ENCODE measurements around the gene FIGN. TPM values are rescaled to one million over a fixed set of nuclear protein-coding genes. Genes with fewer than 3 reads are reported as not detected.

The FIGN gene
- total RNA-seq, 1 donor from 2014 or later: 41.1 TPM

- DNase-seq (ENCODE audit: low spot score): no peak
- H3K27ac Mint-ChIP-seq: no peak overlapping the region
- no peaks in the 10 kb centered on the region for H3K36me3 ChIP-seq
- no peak overlapping the region for H3K4me3 ChIP-seq
- no peaks in the 10 kb centered on the region for H4K20me1 ChIP-seq (ENCODE audit: low read depth)
- H3K27me3 Mint-ChIP-seq (ENCODE audit: insufficient read depth, low read depth): no peaks in the 10 kb centered on the region
- no peak overlapping the region for H3K9ac ChIP-seq
- H3K4me1 Mint-ChIP-seq: no peaks in the 10 kb centered on the region
- TF ChIP-seq CTCF (IDR thresholded peaks at IDR 0.05) (no peak), EZH2 (IDR thresholded peaks at IDR 0.05) (no peak), EZH2phosphoT487 (IDR thresholded peaks at IDR 0.05) (no peak)
- no peaks in the 10 kb centered on the region for H3F3A ChIP-seq (ENCODE audit: low read depth)
- no peak overlapping the region for H3K4me3 Mint-ChIP-seq
- no peaks in the 10 kb centered on the region for H3K9me3 ChIP-seq (ENCODE audit: low read depth)
- no peaks in the 10 kb centered on the region for H3K36me3 Mint-ChIP-seq
- H3K79me2 ChIP-seq (ENCODE audit: low read depth): no peaks in the 10 kb centered on the region
- H3K9me3 Mint-ChIP-seq: no peaks in the 10 kb centered on the region
- no peak overlapping the region for H3K4me2 ChIP-seq
- H3K27me3 ChIP-seq: no peaks in the 10 kb centered on the region
- H3K27ac ChIP-seq: no peak overlapping the region
- no peaks in the 10 kb centered on the region for H3K4me1 ChIP-seq
- no peak overlapping the region for H2AFZ ChIP-seq (replicated peaks)
These were observed 37.5 kb upstream of the FIGN start for GRCh38 chr2:163773276-163773675.

DNA sequence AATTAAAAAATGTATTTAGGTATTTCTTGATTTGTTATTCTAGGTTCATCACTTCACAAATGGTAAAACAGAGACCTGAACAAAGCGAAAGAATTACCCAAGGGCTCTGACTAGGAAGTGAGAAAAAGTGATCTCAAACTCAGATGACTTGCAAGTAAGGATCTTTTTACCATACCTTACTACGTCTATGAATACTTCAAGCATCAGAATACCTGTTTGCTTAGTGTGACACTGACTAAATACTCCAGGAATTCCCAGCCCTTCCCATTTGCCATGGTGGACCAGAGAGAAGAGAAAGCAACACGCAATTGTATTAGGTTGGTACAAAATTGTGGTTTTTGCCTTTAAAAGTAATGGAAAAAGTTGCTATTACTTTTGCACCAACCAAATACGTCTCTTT, 35.8 kb upstream of the FIGN start:
- no peaks in the 10 kb centered on the region for H3F3A ChIP-seq (ENCODE audit: low read depth)
- Mint-ChIP-seq H3K27me3 (ENCODE audit: insufficient read depth, low read depth) (no peaks in the 10 kb centered on the region), H3K4me3 (no peak overlapping the region), H3K27ac (no peak overlapping the region), H3K9me3 (no peaks in the 10 kb centered on the region), H3K36me3 (no peaks in the 10 kb centered on the region), H3K4me1 (no peaks in the 10 kb centered on the region)
- DNase-seq (ENCODE audit: low spot score): no peak
- H4K20me1 ChIP-seq (ENCODE audit: low read depth): no peaks in the 10 kb centered on the region
- H3K36me3 ChIP-seq: no peaks in the 10 kb centered on the region
- no peaks in the 10 kb centered on the region for H3K4me1 ChIP-seq
- H3K27ac ChIP-seq: no peak overlapping the region
- no peaks in the 10 kb centered on the region for H3K27me3 ChIP-seq
- H3K9me3 ChIP-seq (ENCODE audit: low read depth): no peaks in the 10 kb centered on the region
- no peak overlapping the region for H3K4me3 ChIP-seq
- H3K4me2 ChIP-seq: no peak overlapping the region
- no peak overlapping the region for H3K9ac ChIP-seq
- H2AFZ ChIP-seq (replicated peaks): no peak overlapping the region
- H3K79me2 ChIP-seq (ENCODE audit: low read depth): no peaks in the 10 kb centered on the region
- TF ChIP-seq EZH2 (IDR thresholded peaks at IDR 0.05) (no peak), EZH2phosphoT487 (IDR thresholded peaks at IDR 0.05) (no peak), CTCF (IDR thresholded peaks at IDR 0.05) (no peak)

GRCh38 chr2:163768881-163769695, 33.3 kb upstream of the FIGN start:
- H3K4me1 Mint-ChIP-seq: no peaks in the 10 kb centered on the region
- no peaks in the 10 kb centered on the region for H3K4me1 ChIP-seq
- H3K27me3 ChIP-seq: no peaks in the 10 kb centered on the region
- no peak overlapping the region for H3K27ac Mint-ChIP-seq
- no peaks in the 10 kb centered on the region for H3K79me2 ChIP-seq (ENCODE audit: low read depth)
- H3K36me3 ChIP-seq: no peaks in the 10 kb centered on the region
- no peak overlapping the region for H3K4me3 ChIP-seq
- no peak overlapping the region for H3K4me2 ChIP-seq
- no peaks in the 10 kb centered on the region for H3K36me3 Mint-ChIP-seq
- no peaks in the 10 kb centered on the region for H3F3A ChIP-seq (ENCODE audit: low read depth)
- no peak overlapping the region for H3K9ac ChIP-seq
- H3K9me3 ChIP-seq (ENCODE audit: low read depth): no peaks in the 10 kb centered on the region
- H3K27ac ChIP-seq: no peak overlapping the region
- H3K27me3 Mint-ChIP-seq (ENCODE audit: insufficient read depth, low read depth): no peaks in the 10 kb centered on the region
- H4K20me1 ChIP-seq (ENCODE audit: low read depth): no peaks in the 10 kb centered on the region
- no peaks in the 10 kb centered on the region for H3K9me3 Mint-ChIP-seq
- no peak for DNase-seq (ENCODE audit: low spot score)
- no peak overlapping the region for H3K4me3 Mint-ChIP-seq
- TF ChIP-seq CTCF (IDR thresholded peaks at IDR 0.05): no peak
- no peak for TF ChIP-seq EZH2phosphoT487 (IDR thresholded peaks at IDR 0.05)
- TF ChIP-seq EZH2 (IDR thresholded peaks at IDR 0.05): no peak
- peak overlapping the region; percentile 22 for H2AFZ ChIP-seq (replicated peaks)

Data from neural progenitor cell (in vitro differentiated cells).